ENCODE measurements around the gene SPNS3.

The SPNS3 gene

DNA sequence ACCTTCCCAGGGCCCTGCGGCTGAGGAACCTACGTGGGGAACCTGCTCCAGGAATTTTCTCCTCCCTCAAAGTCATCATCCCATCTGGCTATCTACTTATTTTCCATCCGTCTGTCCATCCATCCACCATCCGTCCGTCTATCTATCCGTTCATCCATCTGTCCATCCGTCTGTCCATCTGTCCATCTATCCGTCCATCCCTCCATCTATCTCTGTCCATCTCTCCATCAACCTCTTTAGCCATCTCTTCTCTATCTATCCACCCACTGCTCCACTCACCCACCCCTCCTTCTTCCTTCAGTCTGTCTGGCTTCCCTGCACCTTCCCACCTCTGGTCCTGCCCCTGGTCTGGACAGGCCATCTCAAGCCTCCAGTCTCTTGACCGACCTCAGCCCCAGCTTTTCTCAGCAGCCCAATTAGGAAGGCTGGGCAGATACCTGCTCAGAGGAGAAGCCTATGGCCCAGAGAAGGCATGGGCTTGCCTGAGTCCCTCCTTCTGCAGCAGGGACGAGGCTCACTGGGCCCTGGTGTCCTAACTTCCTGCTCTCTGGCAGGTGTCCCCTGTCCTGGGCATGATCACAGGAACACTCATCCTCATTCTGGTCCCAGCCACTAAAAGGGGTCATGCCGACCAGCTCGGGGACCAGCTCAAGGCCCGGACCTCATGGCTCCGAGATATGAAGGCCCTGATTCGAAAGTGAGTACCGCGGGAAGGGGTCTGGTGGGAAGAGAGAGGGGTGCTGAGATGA is 98.4 kb downstream of the SPNS3 start:
- DNase-seq, result no peak
- Histone ChIP-seq H3K9me3 (replicated peaks; ENCODE audit: insufficient read depth, low read length) (no peaks in the 10 kb centered on the region), H3K27me3 (replicated peaks; ENCODE audit: insufficient read depth, low read length) (no peaks in the 10 kb centered on the region; the same call in 1 of the 2 replicates), H3K9me2 (replicated peaks; ENCODE audit: insufficient read depth, low read length) (no peaks in the 10 kb centered on the region), H3K27ac (ENCODE audit: low read length) (no peak overlapping the region), H3K4me2 (ENCODE audit: low read depth, low read length) (no peak overlapping the region), H3K36me3 (replicated peaks; ENCODE audit: insufficient read depth, low read length) (no peaks in the 10 kb centered on the region), H3K9ac (ENCODE audit: low read length) (no peak overlapping the region), H4K20me1 (ENCODE audit: insufficient read depth, low read length) (no peaks in the 10 kb centered on the region), H3K79me2 (ENCODE audit: low read length) (no peaks in the 10 kb centered on the region), H3K4me1 (ENCODE audit: low read length) (no peaks in the 10 kb centered on the region), H2AFZ (ENCODE audit: low read length) (no peak overlapping the region), H3K4me3 (ENCODE audit: low read length) (no peak overlapping the region), H3F3A (ENCODE audit: insufficient read depth, low read length) (no peaks in the 10 kb centered on the region; the same call in 1 of the 2 replicates)
- no peak for TF ChIP-seq EZH2 (optimal IDR thresholded peaks at IDR 0.05; ENCODE audit: low read depth, low read length)
- TF ChIP-seq, protein P1, sequence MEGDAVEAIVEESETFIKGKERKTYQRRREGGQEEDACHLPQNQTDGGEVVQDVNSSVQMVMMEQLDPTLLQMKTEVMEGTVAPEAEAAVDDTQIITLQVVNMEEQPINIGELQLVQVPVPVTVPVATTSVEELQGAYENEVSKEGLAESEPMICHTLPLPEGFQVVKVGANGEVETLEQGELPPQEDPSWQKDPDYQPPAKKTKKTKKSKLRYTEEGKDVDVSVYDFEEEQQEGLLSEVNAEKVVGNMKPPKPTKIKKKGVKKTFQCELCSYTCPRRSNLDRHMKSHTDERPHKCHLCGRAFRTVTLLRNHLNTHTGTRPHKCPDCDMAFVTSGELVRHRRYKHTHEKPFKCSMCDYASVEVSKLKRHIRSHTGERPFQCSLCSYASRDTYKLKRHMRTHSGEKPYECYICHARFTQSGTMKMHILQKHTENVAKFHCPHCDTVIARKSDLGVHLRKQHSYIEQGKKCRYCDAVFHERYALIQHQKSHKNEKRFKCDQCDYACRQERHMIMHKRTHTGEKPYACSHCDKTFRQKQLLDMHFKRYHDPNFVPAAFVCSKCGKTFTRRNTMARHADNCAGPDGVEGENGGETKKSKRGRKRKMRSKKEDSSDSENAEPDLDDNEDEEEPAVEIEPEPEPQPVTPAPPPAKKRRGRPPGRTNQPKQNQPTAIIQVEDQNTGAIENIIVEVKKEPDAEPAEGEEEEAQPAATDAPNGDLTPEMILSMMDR (IDR thresholded peaks at IDR 0.05; ENCODE audit: low read length), result no peak
- TF ChIP-seq EZH2phosphoT487 (IDR thresholded peaks at IDR 0.05; ENCODE audit: low read length), result no peak

DNA sequence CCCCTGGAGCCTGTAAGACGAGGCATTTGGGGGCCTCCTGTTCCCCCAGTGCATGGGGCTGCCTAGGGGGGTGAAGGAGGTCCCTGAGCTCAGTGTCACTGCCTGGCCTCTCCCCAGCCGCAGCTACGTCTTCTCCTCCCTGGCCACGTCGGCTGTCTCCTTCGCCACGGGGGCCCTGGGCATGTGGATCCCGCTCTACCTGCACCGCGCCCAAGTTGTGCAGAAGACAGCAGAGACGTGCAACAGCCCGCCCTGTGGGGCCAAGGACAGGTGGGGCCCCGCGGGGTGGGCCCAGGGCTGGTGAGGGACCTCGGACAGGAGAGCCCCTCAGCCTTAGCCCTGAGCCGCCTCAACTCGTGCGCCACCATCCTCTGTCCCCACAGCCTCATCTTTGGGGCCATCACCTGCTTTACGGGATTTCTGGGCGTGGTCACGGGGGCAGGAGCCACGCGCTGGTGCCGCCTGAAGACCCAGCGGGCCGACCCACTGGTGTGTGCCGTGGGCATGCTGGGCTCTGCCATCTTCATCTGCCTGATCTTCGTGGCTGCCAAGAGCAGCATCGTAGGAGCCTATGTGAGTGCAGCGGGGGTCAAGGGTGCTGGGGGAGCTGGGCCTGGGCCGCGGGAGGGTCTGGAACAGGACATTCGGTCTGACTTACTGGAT is 99.3 kb downstream of the SPNS3 start:
- H3K27me3 ChIP-seq (replicated peaks; ENCODE audit: insufficient read depth, low read length), result no peaks in the 10 kb centered on the region; the same call in 1 of the 2 replicates
- no peak overlapping the region for H3K4me3 ChIP-seq (ENCODE audit: low read length)
- no peaks in the 10 kb centered on the region for H3K9me3 ChIP-seq (replicated peaks; ENCODE audit: insufficient read depth, low read length)
- no peak overlapping the region for H2AFZ ChIP-seq (ENCODE audit: low read length)
- H3K4me1 ChIP-seq (ENCODE audit: low read length), result no peaks in the 10 kb centered on the region
- TF ChIP-seq EZH2phosphoT487 (IDR thresholded peaks at IDR 0.05; ENCODE audit: low read length), result no peak
- TF ChIP-seq, protein P1 (IDR thresholded peaks at IDR 0.05; ENCODE audit: low read length), result no peak
- no peak for TF ChIP-seq EZH2 (optimal IDR thresholded peaks at IDR 0.05; ENCODE audit: low read depth, low read length)
- H3K27ac ChIP-seq (ENCODE audit: low read length), result no peak overlapping the region
- H3K79me2 ChIP-seq (ENCODE audit: low read length), result no peaks in the 10 kb centered on the region
- H3F3A ChIP-seq (ENCODE audit: insufficient read depth, low read length), result no peaks in the 10 kb centered on the region; the same call in 1 of the 2 replicates
- H4K20me1 ChIP-seq (ENCODE audit: insufficient read depth, low read length), result no peaks in the 10 kb centered on the region
- no peaks in the 10 kb centered on the region for H3K9me2 ChIP-seq (replicated peaks; ENCODE audit: insufficient read depth, low read length)
- DNase-seq, result no peak
- no peak overlapping the region for H3K4me2 ChIP-seq (ENCODE audit: low read depth, low read length)
- H3K36me3 ChIP-seq (replicated peaks; ENCODE audit: insufficient read depth, low read length), result no peaks in the 10 kb centered on the region
- H3K9ac ChIP-seq (ENCODE audit: low read length), result no peak overlapping the region

DNA sequence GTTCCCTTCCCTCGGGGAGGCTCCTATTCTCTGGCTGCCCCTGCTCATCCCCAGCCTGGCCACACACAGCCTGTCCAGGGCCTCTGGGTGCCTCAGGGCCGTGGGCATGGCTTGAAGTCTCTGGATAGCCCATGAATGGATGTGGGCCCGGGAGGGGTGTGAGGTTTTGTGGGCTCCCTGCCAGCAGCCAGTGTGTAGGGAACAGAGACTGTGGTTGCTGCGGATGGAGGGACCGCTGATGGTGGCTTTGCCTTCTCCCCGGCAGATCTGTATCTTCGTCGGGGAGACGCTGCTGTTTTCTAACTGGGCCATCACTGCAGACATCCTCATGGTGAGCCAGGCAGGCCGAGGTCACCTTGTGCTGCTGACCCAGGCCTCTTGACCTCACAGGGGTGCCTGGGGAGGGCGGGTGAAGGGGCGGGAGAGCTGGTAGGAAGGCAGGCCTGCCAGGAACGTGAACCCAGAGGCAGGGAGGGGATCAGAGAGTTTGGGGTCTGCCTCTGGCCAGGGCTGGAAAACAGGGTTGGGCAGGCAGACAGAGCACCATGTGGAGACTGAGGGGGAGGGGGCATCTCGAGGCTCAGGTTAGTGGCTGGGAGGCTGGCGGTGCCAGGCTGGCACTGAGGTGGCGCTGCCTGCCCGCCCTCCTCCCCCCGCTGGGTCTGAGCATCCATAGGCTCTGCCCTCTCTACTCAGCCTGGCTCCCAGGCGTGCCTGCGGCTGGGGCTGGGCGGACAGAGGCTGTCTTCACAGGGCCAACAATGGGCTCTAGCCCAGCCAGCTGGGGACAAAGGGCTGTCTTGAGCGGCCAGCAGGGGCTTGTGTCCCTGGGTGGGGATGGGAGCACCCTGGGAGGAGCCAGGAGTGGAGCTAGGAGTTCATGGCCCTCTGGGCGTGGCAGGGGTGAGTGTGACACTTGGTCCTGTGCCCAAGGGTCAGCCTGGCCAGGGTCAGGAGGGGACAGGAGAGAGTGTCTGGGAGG is 100.1 kb downstream of the SPNS3 start:
- Histone ChIP-seq H3K36me3 (replicated peaks; ENCODE audit: insufficient read depth, low read length) (no peaks in the 10 kb centered on the region), H3K9me2 (replicated peaks; ENCODE audit: insufficient read depth, low read length) (no peaks in the 10 kb centered on the region), H2AFZ (ENCODE audit: low read length) (no peak overlapping the region), H3K4me3 (ENCODE audit: low read length) (no peak overlapping the region), H4K20me1 (ENCODE audit: insufficient read depth, low read length) (no peaks in the 10 kb centered on the region), H3K4me2 (ENCODE audit: low read depth, low read length) (no peak overlapping the region), H3F3A (ENCODE audit: insufficient read depth, low read length) (no peaks in the 10 kb centered on the region; the same call in 1 of the 2 replicates), H3K79me2 (ENCODE audit: low read length) (no peaks in the 10 kb centered on the region), H3K27me3 (replicated peaks; ENCODE audit: insufficient read depth, low read length) (no peaks in the 10 kb centered on the region; the same call in 1 of the 2 replicates), H3K9me3 (replicated peaks; ENCODE audit: insufficient read depth, low read length) (no peaks in the 10 kb centered on the region), H3K27ac (ENCODE audit: low read length) (no peak overlapping the region), H3K9ac (ENCODE audit: low read length) (no peak overlapping the region), H3K4me1 (ENCODE audit: low read length) (no peaks in the 10 kb centered on the region)
- TF ChIP-seq, protein P1 (IDR thresholded peaks at IDR 0.05; ENCODE audit: low read length), result no peak
- TF ChIP-seq EZH2phosphoT487 (IDR thresholded peaks at IDR 0.05; ENCODE audit: low read length) (no peak), EZH2 (optimal IDR thresholded peaks at IDR 0.05; ENCODE audit: low read depth, low read length) (no peak)
- no peak for DNase-seq

Measured in MM.1S (cell line).